Stimulated activated CD8-positive, alpha-beta memory T cell treated with anti-CD3 and anti-CD28 coated beads, Interleukin-7, amount 100 ng/mL, for 1 hour (primary cell): ENCODE data around the gene KCNT1.

Experiments
- DNase-seq, 2 donors: peaks; one replicate each; pipeline ENCODE4 v3.0.0-alpha.2; 2020; ENCODE audit warnings: low read depth in 2 of 2

The KCNT1 gene

GRCh38 chr9:135699440-135699839 lies 2.5 kb upstream of the KCNT1 start, which contains the start of gene SOHLH1:
SOHLH1 (minus strand) TSS chr9:135699481; CDS start chr9:135699467, 14 bp downstream.
- DNase-seq = no peak

- no peak for DNase-seq
Observed at GRCh38 chr9:135700525-135700924, 1.5 kb upstream of the KCNT1 start.

GRCh38 chr9:135701067-135701958 lies 672 bp upstream of the KCNT1 start:
- DNase-seq = no peak

GRCh38 chr9:135703726-135704125 lies 1.7 kb downstream of the KCNT1 start:
- no peak for DNase-seq

- no peak for DNase-seq
Observed at GRCh38 chr9:135704483-135704882, 2.5 kb downstream of the KCNT1 start.

GRCh38 chr9:135705376-135705775 lies 3.4 kb downstream of the KCNT1 start:
- DNase-seq = no peak

GRCh38 chr9:135706288-135706687 lies 4.3 kb downstream of the KCNT1 start:
- no peak for DNase-seq

- no peak for DNase-seq
Observed at GRCh38 chr9:135707252-135708138, 5.5 kb downstream of the KCNT1 start.

GRCh38 chr9:135708164-135708563 lies 6.2 kb downstream of the KCNT1 start:
- no peak for DNase-seq

- DNase-seq = no peak
Observed at GRCh38 chr9:135711391-135711790, 9.4 kb downstream of the KCNT1 start.

GRCh38 chr9:135711881-135712280 lies 9.9 kb downstream of the KCNT1 start:
- no peak for DNase-seq

- no peak for DNase-seq
Observed at GRCh38 chr9:135712613-135713295, 10.8 kb downstream of the KCNT1 start.

- DNase-seq = no peak
Observed at GRCh38 chr9:135714242-135715055, 12.5 kb downstream of the KCNT1 start.

GRCh38 chr9:135715056-135715595 lies 13.1 kb downstream of the KCNT1 start:
- no peak for DNase-seq

- no peak for DNase-seq
Observed at GRCh38 chr9:135716045-135716444, 14.1 kb downstream of the KCNT1 start.

GRCh38 chr9:135717410-135717809 lies 15.4 kb downstream of the KCNT1 start:
- no peak for DNase-seq

- no peak for DNase-seq
Observed at GRCh38 chr9:135718616-135719015, 16.6 kb downstream of the KCNT1 start.

- DNase-seq = no peak
Observed at GRCh38 chr9:135719472-135719871, 17.5 kb downstream of the KCNT1 start.

- DNase-seq = no peak
Observed at GRCh38 chr9:135722365-135722764, 20.4 kb downstream of the KCNT1 start.

GRCh38 chr9:135724186-135724787 lies 22.3 kb downstream of the KCNT1 start:
- DNase-seq = no peak
